ENCODE results near the gene SPART. TPM values are rescaled to one million over a fixed set of nuclear protein-coding genes. Genes with fewer than 3 reads are reported as not detected.

Gene SPART
- total and polyA plus RNA-seq, 9 of the 15 experiments (the other 6 are each of a cell fraction or from before 2014, with no cell fraction given), result 18.7 to 79.0 (median 41.0) TPM

- in situ Hi-C loops (cut with MboI), result no loop called here
- no TSS peak for BruUV-seq (replicated peaks)
Measured at GRCh38 chr13:36353001-36353400, 6.8 kb upstream of the SPART start.

DNA sequence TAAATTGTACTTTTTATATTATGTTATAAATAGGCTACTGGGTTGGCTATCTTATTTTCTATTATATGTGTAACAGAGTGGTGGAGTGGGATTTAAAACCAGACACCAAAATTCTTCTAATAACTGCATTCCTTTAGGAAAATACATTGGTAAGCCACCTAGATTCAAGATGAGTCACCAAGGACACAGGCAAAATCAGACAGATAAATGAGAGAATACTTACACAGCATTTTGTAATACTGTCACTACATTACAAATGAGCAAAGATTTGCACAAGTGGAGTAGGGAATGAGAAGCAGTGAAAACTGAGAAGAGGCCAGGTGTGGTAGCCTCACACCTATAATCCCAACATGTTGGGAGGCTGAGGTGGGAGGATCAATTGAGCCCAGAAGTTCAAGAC lies 6.2 kb upstream of the SPART start:
- ChIA-PET POLR2A (no interaction called here), CTCF (ENCODE audit: low intra/inter-chr PET ratio) (no interaction called here)
- Histone ChIP-seq H2AFZ (ENCODE audit: low read depth, low read length) (no peak overlapping the region), H3K27me3 (ENCODE audit: control insufficient read depth in 2 of 2, insufficient read depth in 2 of 2, low read length in 2 of 2) (no peaks in the 10 kb centered on the region), H3K79me2 (ENCODE audit: control insufficient read depth, insufficient read depth, low read length) (no peaks in the 10 kb centered on the region), H3K27ac (ENCODE audit: extremely low read depth, low read depth, low read length) (no peak overlapping the region), H4K20me1 (replicated peaks; ENCODE audit: control insufficient read depth, insufficient read depth, low read length) (no peaks in the 10 kb centered on the region), H3K9me1 (ENCODE audit: control insufficient read depth, insufficient read depth, low read length) (no peaks in the 10 kb centered on the region), H3K4me2 (ENCODE audit: insufficient read depth, low read length) (no peak overlapping the region), H3K9me3 (replicated peaks; ENCODE audit: control insufficient read depth, insufficient read depth, low read depth, low read length) (no peaks in the 10 kb centered on the region), H3K9ac (ENCODE audit: insufficient read depth in 1 of 2, low read depth in 2 of 2, low read length in 2 of 2) (no peak overlapping the region), H3K4me1 (replicated peaks in 1 of 2; ENCODE audit: control insufficient read depth in 2 of 2, insufficient read depth in 2 of 2, low read length in 2 of 2) (no peaks in the 10 kb centered on the region), H3K36me3 (ENCODE audit: control insufficient read depth, insufficient read depth, low read length) (no peaks in the 10 kb centered on the region), H3K4me3 (no peak overlapping the region)
- FAIRE-seq (no peak), ATAC-seq (no peak), DNase-seq (ENCODE audit: extremely low read depth in 1 of 4, low spot score in 3 of 4) (no peak)
- BruUV-seq (replicated peaks), result no TSS peak
- in situ Hi-C loops (cut with MboI) (no loop called here), intact Hi-C loops (cut with micrococcal nuclease) (no loop called here)
- TF ChIP-seq, protein P1, sequence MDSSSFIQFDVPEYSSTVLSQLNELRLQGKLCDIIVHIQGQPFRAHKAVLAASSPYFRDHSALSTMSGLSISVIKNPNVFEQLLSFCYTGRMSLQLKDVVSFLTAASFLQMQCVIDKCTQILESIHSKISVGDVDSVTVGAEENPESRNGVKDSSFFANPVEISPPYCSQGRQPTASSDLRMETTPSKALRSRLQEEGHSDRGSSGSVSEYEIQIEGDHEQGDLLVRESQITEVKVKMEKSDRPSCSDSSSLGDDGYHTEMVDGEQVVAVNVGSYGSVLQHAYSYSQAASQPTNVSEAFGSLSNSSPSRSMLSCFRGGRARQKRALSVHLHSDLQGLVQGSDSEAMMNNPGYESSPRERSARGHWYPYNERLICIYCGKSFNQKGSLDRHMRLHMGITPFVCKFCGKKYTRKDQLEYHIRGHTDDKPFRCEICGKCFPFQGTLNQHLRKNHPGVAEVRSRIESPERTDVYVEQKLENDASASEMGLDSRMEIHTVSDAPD (CRISPR knock-in tag; IDR thresholded peaks at IDR 0.05), result no peak
- TF ChIP-seq RBM14 (IDR thresholded peaks at IDR 0.05; ENCODE audit: borderline replicate concordance, insufficient read depth, low read depth, low read length) (no peak), PTBP1 (IDR thresholded peaks at IDR 0.05; ENCODE audit: low read depth, low read length) (no peak), TFAM (CRISPR knock-in tag; conservative IDR thresholded peaks at IDR 0.05) (no peak), MBD2 (IDR thresholded peaks at IDR 0.05; ENCODE audit: borderline replicate concordance, low read depth) (no peak), RBM39 (optimal IDR thresholded peaks at IDR 0.05; ENCODE audit: low read depth, low read length) (no peak), EWSR1 (IDR thresholded peaks at IDR 0.05; ENCODE audit: borderline replicate concordance, low read depth, partially characterized antibody) (no peak), GTF2F1 (IDR thresholded peaks at IDR 0.05; ENCODE audit: low read depth, low read length) (no peak)
- TF ChIP-seq, protein P2, sequence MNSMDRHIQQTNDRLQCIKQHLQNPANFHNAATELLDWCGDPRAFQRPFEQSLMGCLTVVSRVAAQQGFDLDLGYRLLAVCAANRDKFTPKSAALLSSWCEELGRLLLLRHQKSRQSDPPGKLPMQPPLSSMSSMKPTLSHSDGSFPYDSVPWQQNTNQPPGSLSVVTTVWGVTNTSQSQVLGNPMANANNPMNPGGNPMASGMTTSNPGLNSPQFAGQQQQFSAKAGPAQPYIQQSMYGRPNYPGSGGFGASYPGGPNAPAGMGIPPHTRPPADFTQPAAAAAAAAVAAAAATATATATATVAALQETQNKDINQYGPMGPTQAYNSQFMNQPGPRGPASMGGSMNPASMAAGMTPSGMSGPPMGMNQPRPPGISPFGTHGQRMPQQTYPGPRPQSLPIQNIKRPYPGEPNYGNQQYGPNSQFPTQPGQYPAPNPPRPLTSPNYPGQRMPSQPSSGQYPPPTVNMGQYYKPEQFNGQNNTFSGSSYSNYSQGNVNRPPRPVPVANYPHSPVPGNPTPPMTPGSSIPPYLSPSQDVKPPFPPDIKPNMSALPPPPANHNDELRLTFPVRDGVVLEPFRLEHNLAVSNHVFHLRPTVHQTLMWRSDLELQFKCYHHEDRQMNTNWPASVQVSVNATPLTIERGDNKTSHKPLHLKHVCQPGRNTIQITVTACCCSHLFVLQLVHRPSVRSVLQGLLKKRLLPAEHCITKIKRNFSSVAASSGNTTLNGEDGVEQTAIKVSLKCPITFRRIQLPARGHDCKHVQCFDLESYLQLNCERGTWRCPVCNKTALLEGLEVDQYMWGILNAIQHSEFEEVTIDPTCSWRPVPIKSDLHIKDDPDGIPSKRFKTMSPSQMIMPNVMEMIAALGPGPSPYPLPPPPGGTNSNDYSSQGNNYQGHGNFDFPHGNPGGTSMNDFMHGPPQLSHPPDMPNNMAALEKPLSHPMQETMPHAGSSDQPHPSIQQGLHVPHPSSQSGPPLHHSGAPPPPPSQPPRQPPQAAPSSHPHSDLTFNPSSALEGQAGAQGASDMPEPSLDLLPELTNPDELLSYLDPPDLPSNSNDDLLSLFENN (IDR thresholded peaks at IDR 0.05; ENCODE audit: low read depth in 2 of 2, low read length in 2 of 2), result no peak

More at GRCh38 chr13:36353001-36353400, 6.8 kb upstream of the SPART start:
- 17% methylated on average over 3 of the region's 3 CpGs for WGBS (ENCODE audit: insufficient coverage, low coverage, missing lambda C conversion rate)
- Histone ChIP-seq H3K4me3 (no peak overlapping the region), H2AFZ (ENCODE audit: low read depth, low read length) (no peak overlapping the region), H3K4me2 (ENCODE audit: insufficient read depth, low read length) (no peak overlapping the region), H3K36me3 (ENCODE audit: control insufficient read depth, insufficient read depth, low read length) (no peaks in the 10 kb centered on the region), H3K9ac (ENCODE audit: insufficient read depth in 1 of 2, low read depth in 2 of 2, low read length in 2 of 2) (no peak overlapping the region), H3K27ac (ENCODE audit: extremely low read depth, low read depth, low read length) (no peak overlapping the region), H3K27me3 (ENCODE audit: control insufficient read depth in 2 of 2, insufficient read depth in 2 of 2, low read length in 2 of 2) (no peaks in the 10 kb centered on the region), H3K79me2 (ENCODE audit: control insufficient read depth, insufficient read depth, low read length) (no peaks in the 10 kb centered on the region), H3K9me1 (ENCODE audit: control insufficient read depth, insufficient read depth, low read length) (no peaks in the 10 kb centered on the region), H4K20me1 (replicated peaks; ENCODE audit: control insufficient read depth, insufficient read depth, low read length) (no peaks in the 10 kb centered on the region), H3K9me3 (replicated peaks; ENCODE audit: control insufficient read depth, insufficient read depth, low read depth, low read length) (no peaks in the 10 kb centered on the region), H3K4me1 (replicated peaks in 1 of 2; ENCODE audit: control insufficient read depth in 2 of 2, insufficient read depth in 2 of 2, low read length in 2 of 2) (no peaks in the 10 kb centered on the region)
- FAIRE-seq (no peak), ATAC-seq (no peak), DNase-seq (ENCODE audit: extremely low read depth in 1 of 4, low spot score in 3 of 4) (no peak)
- CTCF ChIA-PET (ENCODE audit: low intra/inter-chr PET ratio), result interaction anchor here (0.7 kb wide), 1 partner anchor 556 kb away, joined by 3 read pairs; no protein-coding TSS in a partner anchor
- POLR2A ChIA-PET, result no interaction called here
- TF ChIP-seq GTF2E2 (tag; IDR thresholded peaks at IDR 0.05) (no peak), ETV5 (CRISPR knock-in tag; IDR thresholded peaks at IDR 0.05; ENCODE audit: low read depth) (no peak), HNRNPUL1 (IDR thresholded peaks at IDR 0.05; ENCODE audit: low read length) (no peak), CHD4 (IDR thresholded peaks at IDR 0.05; ENCODE audit: insufficient read depth, insufficient replicate concordance, low read depth, low read length, poor library complexity, severe bottlenecking) (no peak), CEBPB (tag; IDR thresholded peaks at IDR 0.05) (no peak), RFX5 (IDR thresholded peaks at IDR 0.05; ENCODE audit: low read depth, low read length) (no peak), MTA2 (IDR thresholded peaks at IDR 0.05; ENCODE audit: low read depth) (no peak), SIX5 (IDR thresholded peaks at IDR 0.05; ENCODE audit: borderline replicate concordance in 1 of 2, insufficient read depth in 1 of 2, low read depth in 1 of 2, low read length in 2 of 2) (no peak)
- intact Hi-C loops (cut with micrococcal nuclease), result no loop called here

Measured in K562 (cell line).